Measurements from ENCODE around the gene APOA1.

- no peak for TF ChIP-seq POLR2AphosphoS5 (IDR thresholded peaks at IDR 0.05)
- no peak for TF ChIP-seq POLR2A (IDR thresholded peaks at IDR 0.05)
Observed at GRCh38 chr11:116840224-116840745, 2.9 kb upstream of the APOA1 start.

Data from gastroesophageal sphincter (tissue), 2 donors.